Glutamatergic neuron (in vitro differentiated cells): Measurements from ENCODE around the gene PIK3R4. TPM values are rescaled to one million over a fixed set of nuclear protein-coding genes. Genes with fewer than 3 reads are reported as not detected.
A peak's percentile ranks its signal among the peaks of the same experiment; 100 is the strongest.

Experiments
- DNase-seq: peaks from one replicate; pipeline ENCODE4 v3.0.0; 2022
- H3K27ac Mint-ChIP-seq: one replicate; pipeline ENCODE4 v1.8.0; 2020; ENCODE audit warnings: mild to moderate bottlenecking, mixed read lengths, inconsistent platforms; ENCODE audit not compliant: unreplicated experiment
- H3K27me3 Mint-ChIP-seq: one replicate; pipeline ENCODE4 v1.8.0; 2020; ENCODE audit warnings: mild to moderate bottlenecking, moderate library complexity, mixed read lengths, inconsistent platforms; ENCODE audit not compliant: unreplicated experiment
- H3K36me3 Mint-ChIP-seq: one replicate; pipeline ENCODE4 v1.8.0; 2020; ENCODE audit warnings: mild to moderate bottlenecking, mixed read lengths, inconsistent platforms; ENCODE audit not compliant: unreplicated experiment
- H3K4me1 Mint-ChIP-seq: one replicate; pipeline ENCODE4 v1.8.0; 2020; ENCODE audit warnings: mild to moderate bottlenecking, low read depth, mixed read lengths, inconsistent platforms; ENCODE audit not compliant: unreplicated experiment
- H3K4me3 Mint-ChIP-seq: one replicate; pipeline ENCODE4 v1.8.0; 2020; ENCODE audit warnings: mild to moderate bottlenecking, mixed read lengths, inconsistent platforms; ENCODE audit not compliant: unreplicated experiment
- H3K9me3 Mint-ChIP-seq: one replicate; pipeline ENCODE4 v1.8.0; 2020; ENCODE audit warnings: mild to moderate bottlenecking, moderate library complexity, mixed read lengths, inconsistent platforms; ENCODE audit not compliant: unreplicated experiment
- CTCF ChIP-seq: fragments of 200-600 bp; sonication (generic); IDR thresholded peaks from one replicate; pipeline ENCODE4 v1.5.0; 2021; ENCODE audit not compliant: partially characterized antibody, unreplicated experiment
- long read RNA-seq: library from polyadenylated mRNA; unstranded; transcript quantifications from one replicate; pipeline ENCODE4 v2.0.0, GENCODE V29; 2020; ENCODE audit not compliant: unreplicated experiment
- total RNA-seq: library from RNA; stranded (reverse); fragmentation: NEBNext Ultra II Directional; extraction: Animal tissue kit (Norgen Biotek cat#: 25700); gene quantifications from one replicate; pipeline ENCODE4 v1.2.1, GENCODE V29; 2021; ENCODE audit not compliant: unreplicated experiment

Gene PIK3R4
- total RNA-seq: 19.4 TPM
- long read RNA-seq, partial matches to known transcripts: 2 of 3 reads
- long read RNA-seq, other reads (novel, unspliced or antisense): 1 of 3 reads

GRCh38 chr3:130746246-130747039 lies at the start of gene PIK3R4:
Gene PIK3R4 (minus strand): TSS chr3:130746829. CDS start chr3:130745218, 1,611 bp downstream.
- Mint-ChIP-seq H3K27me3 (peaks cover 6% of the 10 kb centered on the region), H3K36me3 (no peaks in the 10 kb centered on the region), H3K4me3 (peak within 1 kb of the TSS; percentile 97), H3K27ac (peak within 1 kb of the TSS; percentile 96), H3K9me3 (peaks cover 9% of the 10 kb centered on the region), H3K4me1 (peaks cover 11% of the 10 kb centered on the region)
- no peak for TF ChIP-seq CTCF
- peak; percentile 95 for DNase-seq

GRCh38 chr3:130795396-130795795 lies 48.8 kb upstream of the PIK3R4 start:
- no peak for DNase-seq
- Mint-ChIP-seq H3K27ac (no peak overlapping the region), H3K4me1 (peaks cover 2% of the 10 kb centered on the region), H3K36me3 (no peaks in the 10 kb centered on the region), H3K27me3 (no peaks in the 10 kb centered on the region), H3K4me3 (no peak overlapping the region), H3K9me3 (no peaks in the 10 kb centered on the region)
- no peak for TF ChIP-seq CTCF

GRCh38 chr3:130792246-130792645 lies 45.6 kb upstream of the PIK3R4 start:
- Mint-ChIP-seq H3K9me3 (no peaks in the 10 kb centered on the region), H3K4me1 (peaks cover 7% of the 10 kb centered on the region)

GRCh38 chr3:130789782-130790322 lies 43.2 kb upstream of the PIK3R4 start:
- no peaks in the 10 kb centered on the region for H3K36me3 Mint-ChIP-seq
- H3K27me3 Mint-ChIP-seq: no peaks in the 10 kb centered on the region
- no peak overlapping the region for H3K4me3 Mint-ChIP-seq
- H3K27ac Mint-ChIP-seq: no peak overlapping the region
- no peak for TF ChIP-seq CTCF
- H3K4me1 Mint-ChIP-seq: peaks cover 7% of the 10 kb centered on the region
- DNase-seq: no peak
- no peaks in the 10 kb centered on the region for H3K9me3 Mint-ChIP-seq

More at GRCh38 chr3:130792246-130792645, 45.6 kb upstream of the PIK3R4 start:
- H3K27me3 Mint-ChIP-seq: no peaks in the 10 kb centered on the region
- H3K36me3 Mint-ChIP-seq: no peaks in the 10 kb centered on the region
- TF ChIP-seq CTCF: no peak
- H3K4me3 Mint-ChIP-seq: no peak overlapping the region
- no peak overlapping the region for H3K27ac Mint-ChIP-seq
- DNase-seq: no peak
